ENCODE data around the gene DHX38. TPM values are rescaled to one million over a fixed set of nuclear protein-coding genes. Genes with fewer than 3 reads are reported as not detected.
"Not testable (repeated sequence)": the region's sequence is repeated elsewhere in the genome, so short reads cannot be mapped to it uniquely, and the experiment has no call there.

The DHX38 gene
- total and polyA plus RNA-seq, 2 donors from 2014 or later, result 23.3 to 60.9 TPM

- Histone ChIP-seq H3K27me3 (ENCODE audit: control insufficient read depth, insufficient read depth, low read length) (no peaks in the 10 kb centered on the region), H3K4me1 (ENCODE audit: control insufficient read depth in 2 of 3, insufficient read depth in 2 of 3, low read depth in 1 of 3, low read length in 3 of 3) (no peaks in the 10 kb centered on the region), H3K36me3 (ENCODE audit: control insufficient read depth in 2 of 3, insufficient read depth in 3 of 3, low read length in 3 of 3) (peaks cover 0 to 2% (median 0%) of the 10 kb centered on the region in 3 donors), H3K27ac (ENCODE audit: low read depth in 2 of 2, low read length in 2 of 2) (no peak overlapping the region), H3K9me3 (ENCODE audit: control insufficient read depth in 2 of 3, insufficient read depth in 1 of 3, low read length in 3 of 3) (no peaks in the 10 kb centered on the region), H3K9ac (ENCODE audit: low read length in 3 of 3) (no peak overlapping the region), H3K4me3 (ENCODE audit: low read length in 3 of 3) (no peak overlapping the region)
- FAIRE-seq (no peak), DNase-seq (no peak)
- TF ChIP-seq, protein P1, sequence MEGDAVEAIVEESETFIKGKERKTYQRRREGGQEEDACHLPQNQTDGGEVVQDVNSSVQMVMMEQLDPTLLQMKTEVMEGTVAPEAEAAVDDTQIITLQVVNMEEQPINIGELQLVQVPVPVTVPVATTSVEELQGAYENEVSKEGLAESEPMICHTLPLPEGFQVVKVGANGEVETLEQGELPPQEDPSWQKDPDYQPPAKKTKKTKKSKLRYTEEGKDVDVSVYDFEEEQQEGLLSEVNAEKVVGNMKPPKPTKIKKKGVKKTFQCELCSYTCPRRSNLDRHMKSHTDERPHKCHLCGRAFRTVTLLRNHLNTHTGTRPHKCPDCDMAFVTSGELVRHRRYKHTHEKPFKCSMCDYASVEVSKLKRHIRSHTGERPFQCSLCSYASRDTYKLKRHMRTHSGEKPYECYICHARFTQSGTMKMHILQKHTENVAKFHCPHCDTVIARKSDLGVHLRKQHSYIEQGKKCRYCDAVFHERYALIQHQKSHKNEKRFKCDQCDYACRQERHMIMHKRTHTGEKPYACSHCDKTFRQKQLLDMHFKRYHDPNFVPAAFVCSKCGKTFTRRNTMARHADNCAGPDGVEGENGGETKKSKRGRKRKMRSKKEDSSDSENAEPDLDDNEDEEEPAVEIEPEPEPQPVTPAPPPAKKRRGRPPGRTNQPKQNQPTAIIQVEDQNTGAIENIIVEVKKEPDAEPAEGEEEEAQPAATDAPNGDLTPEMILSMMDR (IDR thresholded peaks at IDR 0.05; ENCODE audit: borderline replicate concordance, extremely low read depth, insufficient read depth), result no peak
- intact Hi-C loops (cut with DNase I), result no loop called here
Observed at GRCh38 chr16:72055911-72056310, 37.7 kb upstream of the DHX38 start.

GRCh38 chr16:72057313-72057712 lies 36.3 kb upstream of the DHX38 start:
- H3K4me1 ChIP-seq (ENCODE audit: control insufficient read depth in 2 of 3, insufficient read depth in 2 of 3, low read depth in 1 of 3, low read length in 3 of 3); H3K9ac ChIP-seq (ENCODE audit: low read length in 3 of 3); H3K36me3 ChIP-seq (ENCODE audit: control insufficient read depth in 2 of 3, insufficient read depth in 3 of 3, low read length in 3 of 3); H3K4me3 ChIP-seq (ENCODE audit: low read length in 3 of 3); H3K27ac ChIP-seq (ENCODE audit: low read depth in 2 of 2, low read length in 2 of 2); intact Hi-C loops (cut with DNase I); H3K27me3 ChIP-seq (ENCODE audit: control insufficient read depth, insufficient read depth, low read length); H3K9me3 ChIP-seq (ENCODE audit: control insufficient read depth in 2 of 3, insufficient read depth in 1 of 3, low read length in 3 of 3); FAIRE-seq; DNase-seq: not testable (repeated sequence)

- DNase-seq; H3K27ac ChIP-seq (ENCODE audit: low read depth in 2 of 2, low read length in 2 of 2); intact Hi-C loops (cut with DNase I); H3K27me3 ChIP-seq (ENCODE audit: control insufficient read depth, insufficient read depth, low read length); H3K36me3 ChIP-seq (ENCODE audit: control insufficient read depth in 2 of 3, insufficient read depth in 3 of 3, low read length in 3 of 3); H3K9ac ChIP-seq (ENCODE audit: low read length in 3 of 3); H3K9me3 ChIP-seq (ENCODE audit: control insufficient read depth in 2 of 3, insufficient read depth in 1 of 3, low read length in 3 of 3); H3K4me1 ChIP-seq (ENCODE audit: control insufficient read depth in 2 of 3, insufficient read depth in 2 of 3, low read depth in 1 of 3, low read length in 3 of 3); FAIRE-seq; H3K4me3 ChIP-seq (ENCODE audit: low read length in 3 of 3): not testable (repeated sequence)
Observed at GRCh38 chr16:72059060-72059459, 34.6 kb upstream of the DHX38 start.

DNA sequence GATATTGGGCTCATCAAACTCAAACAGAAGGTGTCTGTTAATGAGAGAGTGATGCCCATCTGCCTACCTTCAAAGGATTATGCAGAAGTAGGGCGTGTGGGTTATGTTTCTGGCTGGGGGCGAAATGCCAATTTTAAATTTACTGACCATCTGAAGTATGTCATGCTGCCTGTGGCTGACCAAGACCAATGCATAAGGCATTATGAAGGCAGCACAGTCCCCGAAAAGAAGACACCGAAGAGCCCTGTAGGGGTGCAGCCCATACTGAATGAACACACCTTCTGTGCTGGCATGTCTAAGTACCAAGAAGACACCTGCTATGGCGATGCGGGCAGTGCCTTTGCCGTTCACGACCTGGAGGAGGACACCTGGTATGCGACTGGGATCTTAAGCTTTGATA lies 33.2 kb upstream of the DHX38 start:
- TF ChIP-seq, protein P1 (IDR thresholded peaks at IDR 0.05; ENCODE audit: borderline replicate concordance, extremely low read depth, insufficient read depth), result no peak
- Histone ChIP-seq H3K9me3 (ENCODE audit: control insufficient read depth in 2 of 3, insufficient read depth in 1 of 3, low read length in 3 of 3) (no peaks in the 10 kb centered on the region), H3K27me3 (ENCODE audit: control insufficient read depth, insufficient read depth, low read length) (no peaks in the 10 kb centered on the region), H3K4me3 (ENCODE audit: low read length in 3 of 3) (no peak overlapping the region), H3K4me1 (ENCODE audit: control insufficient read depth in 2 of 3, insufficient read depth in 2 of 3, low read depth in 1 of 3, low read length in 3 of 3) (no peaks in the 10 kb centered on the region), H3K9ac (ENCODE audit: low read length in 3 of 3) (no peak overlapping the region), H3K36me3 (ENCODE audit: control insufficient read depth in 2 of 3, insufficient read depth in 3 of 3, low read length in 3 of 3) (peaks cover 0 to 2% (median 0%) of the 10 kb centered on the region in 3 donors), H3K27ac (ENCODE audit: low read depth in 2 of 2, low read length in 2 of 2) (no peak overlapping the region)
- FAIRE-seq (no peak), DNase-seq (no peak)
- intact Hi-C loops (cut with DNase I), result no loop called here

GRCh38 chr16:72061564-72061963 lies 32.1 kb upstream of the DHX38 start:
- H3K9ac ChIP-seq (ENCODE audit: low read length in 3 of 3), result no peak overlapping the region
- TF ChIP-seq, protein P1 (IDR thresholded peaks at IDR 0.05; ENCODE audit: borderline replicate concordance, extremely low read depth, insufficient read depth), result no peak
- no peaks in the 10 kb centered on the region for H3K9me3 ChIP-seq (ENCODE audit: control insufficient read depth in 2 of 3, insufficient read depth in 1 of 3, low read length in 3 of 3)
- no peak for DNase-seq
- H3K36me3 ChIP-seq (ENCODE audit: control insufficient read depth in 2 of 3, insufficient read depth in 3 of 3, low read length in 3 of 3), result peaks cover 0 to 2% (median 0%) of the 10 kb centered on the region in 3 donors
- H3K27ac ChIP-seq (ENCODE audit: low read depth in 2 of 2, low read length in 2 of 2), result no peak overlapping the region
- H3K27me3 ChIP-seq (ENCODE audit: control insufficient read depth, insufficient read depth, low read length), result no peaks in the 10 kb centered on the region
- FAIRE-seq, result no peak
- H3K4me1 ChIP-seq (ENCODE audit: control insufficient read depth in 2 of 3, insufficient read depth in 2 of 3, low read depth in 1 of 3, low read length in 3 of 3), result no peaks in the 10 kb centered on the region
- no peak overlapping the region for H3K4me3 ChIP-seq (ENCODE audit: low read length in 3 of 3)
- intact Hi-C loops (cut with DNase I), result no loop called here

Measured in kidney (tissue), 14 donors.